ENCODE results near the gene ATXN2.
A peak's percentile ranks its signal among the peaks of the same experiment; 100 is the strongest.
"Not testable (repeated sequence)": the region's sequence is repeated elsewhere in the genome, so short reads cannot be mapped to it uniquely, and the experiment has no call there.

ATXN2 gene

DNA sequence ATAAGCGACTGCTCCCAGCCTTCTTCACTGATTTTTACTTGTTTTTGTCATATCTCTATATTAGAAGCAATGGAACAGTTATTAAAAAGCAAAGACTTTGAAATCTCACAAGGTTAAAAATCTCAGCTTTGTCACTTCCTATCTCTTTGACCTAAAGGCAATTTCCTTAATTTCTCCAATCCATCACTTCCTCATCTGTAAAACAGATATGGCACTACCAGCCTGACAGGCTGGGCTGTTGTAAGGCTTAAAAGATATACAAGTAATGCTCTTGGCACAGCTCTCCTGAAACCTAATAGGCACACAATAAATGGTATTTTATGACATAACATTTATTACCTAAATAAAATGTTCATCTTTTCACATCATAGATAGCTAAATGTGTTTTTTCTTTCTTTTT lies 25.6 kb downstream of the ATXN2 start:
- Mint-ChIP-seq H3K36me3 (peaks cover under 1% of the 10 kb centered on the region), H3K9me3 (no peaks in the 10 kb centered on the region), H3K27me3 (no peaks in the 10 kb centered on the region), H3K4me3 (no peak overlapping the region), H3K4me1 (peaks cover 3% of the 10 kb centered on the region), H3K27ac (no peak overlapping the region)
- DNase-seq: no peak
- CTCF ChIA-PET: no interaction called here

DNA sequence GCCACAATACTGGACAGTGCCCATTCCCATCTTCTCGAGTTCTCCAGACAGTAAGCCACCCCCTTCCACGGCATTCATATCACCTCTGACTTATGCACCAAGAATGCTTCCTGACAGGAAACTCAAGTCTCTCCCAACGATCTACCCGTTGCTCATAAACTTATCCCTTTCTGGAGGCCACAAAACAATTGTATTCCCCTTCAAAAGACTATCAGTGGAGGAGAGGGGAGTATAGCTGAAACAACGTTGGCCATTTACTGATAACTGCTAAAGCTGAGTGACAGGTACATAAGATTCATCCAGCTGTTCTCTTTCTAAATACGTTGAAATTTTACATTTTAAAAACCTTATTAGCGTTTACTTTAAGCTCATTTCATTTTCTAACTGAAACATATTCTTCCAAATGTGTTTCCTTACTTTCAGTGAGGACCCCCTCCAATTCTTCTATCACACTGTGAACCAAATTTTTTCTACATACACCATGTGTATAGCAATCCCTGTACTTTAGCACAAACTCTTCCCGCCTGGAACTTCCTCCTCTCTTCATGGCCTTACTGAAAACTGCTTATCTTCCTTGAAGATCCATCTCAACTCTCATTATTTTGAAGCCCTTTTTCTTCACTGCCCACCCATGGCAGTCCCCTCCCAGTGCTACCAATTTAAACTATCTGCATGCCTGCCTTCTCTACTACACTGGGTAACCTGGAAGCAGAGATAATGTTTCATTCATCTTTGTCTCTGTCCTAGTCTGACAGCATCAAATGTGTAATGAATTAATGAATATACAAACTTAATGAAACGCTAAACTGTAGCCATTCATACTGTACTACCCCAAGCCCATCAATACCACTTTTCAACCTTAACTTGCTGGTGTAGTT lies 28.8 kb downstream of the ATXN2 start:
- Mint-ChIP-seq H3K27me3 (no peaks in the 10 kb centered on the region), H3K4me1 (no peaks in the 10 kb centered on the region), H3K36me3 (peaks cover 4% of the 10 kb centered on the region), H3K9me3 (no peaks in the 10 kb centered on the region), H3K27ac (no peak overlapping the region), H3K4me3 (no peak overlapping the region)
- CTCF ChIA-PET: no interaction called here
- no peak for DNase-seq

DNA sequence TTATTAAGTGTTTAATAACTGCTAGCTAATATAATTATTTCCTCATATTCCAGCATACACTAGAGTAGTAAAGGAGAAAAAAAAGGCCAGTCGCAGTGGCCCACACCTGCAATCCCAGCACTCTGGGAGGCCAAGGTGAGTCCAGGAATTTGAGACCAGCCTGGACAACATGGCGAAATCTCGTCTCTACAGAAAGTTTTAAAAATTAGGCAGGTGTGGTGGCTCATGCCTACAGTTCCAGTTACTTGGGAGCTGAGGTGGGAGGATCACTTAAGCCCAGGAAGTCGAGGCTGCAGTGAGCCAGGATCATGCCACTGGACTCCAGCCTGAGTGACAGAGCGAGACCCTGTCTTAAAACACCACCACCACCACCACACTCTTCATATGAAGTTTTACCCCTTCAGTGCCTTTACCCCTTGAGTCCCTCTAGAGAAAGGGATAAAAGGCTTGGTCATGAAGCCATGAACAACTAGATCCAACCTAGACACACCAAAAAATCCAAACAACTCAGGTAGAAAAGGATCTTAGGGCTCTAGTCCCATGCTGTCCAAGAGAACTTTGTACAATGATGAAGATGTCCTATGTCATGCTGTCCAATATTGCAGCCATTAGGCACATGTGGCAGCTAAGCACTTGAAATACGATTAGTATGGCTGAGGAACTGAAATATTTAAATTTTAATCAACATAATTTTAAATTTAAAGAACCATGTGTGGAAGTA lies 29.6 kb downstream of the ATXN2 start:
- no peak overlapping the region for H3K4me3 Mint-ChIP-seq
- no peaks in the 10 kb centered on the region for H3K27me3 Mint-ChIP-seq
- no peaks in the 10 kb centered on the region for H3K4me1 Mint-ChIP-seq
- peaks cover 4% of the 10 kb centered on the region for H3K36me3 Mint-ChIP-seq
- H3K27ac Mint-ChIP-seq: no peak overlapping the region
- no peaks in the 10 kb centered on the region for H3K9me3 Mint-ChIP-seq
- DNase-seq: no peak
- CTCF ChIA-PET: no interaction called here

DNA sequence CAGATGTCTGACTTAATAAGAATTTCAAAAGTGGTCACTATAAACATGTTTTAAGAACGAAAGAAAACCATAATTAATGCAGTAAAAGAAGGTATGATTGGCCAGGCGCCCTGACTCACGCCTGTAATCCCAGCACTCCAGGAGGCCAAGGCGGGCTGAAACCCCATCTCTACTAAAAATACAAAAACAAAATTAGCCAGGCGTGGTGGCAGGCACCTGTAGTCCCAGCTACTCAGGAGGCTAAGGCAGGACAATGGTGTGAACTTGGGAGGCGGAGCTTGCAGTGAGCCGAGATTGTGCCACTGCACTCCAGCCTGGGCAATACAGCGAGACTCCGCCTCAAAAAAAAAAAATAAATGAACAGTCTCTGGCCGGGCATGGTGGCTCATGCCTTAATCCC lies 38.3 kb downstream of the ATXN2 start:
- H3K27ac Mint-ChIP-seq, H3K27me3 Mint-ChIP-seq, H3K9me3 Mint-ChIP-seq, H3K4me3 Mint-ChIP-seq, H3K36me3 Mint-ChIP-seq, DNase-seq, H3K4me1 Mint-ChIP-seq: not testable (repeated sequence)
- CTCF ChIA-PET: interaction anchor here (0.6 kb wide), 2 partner anchors 49 to 239 kb away, joined by 3 read pairs; no protein-coding TSS in a partner anchor

DNA sequence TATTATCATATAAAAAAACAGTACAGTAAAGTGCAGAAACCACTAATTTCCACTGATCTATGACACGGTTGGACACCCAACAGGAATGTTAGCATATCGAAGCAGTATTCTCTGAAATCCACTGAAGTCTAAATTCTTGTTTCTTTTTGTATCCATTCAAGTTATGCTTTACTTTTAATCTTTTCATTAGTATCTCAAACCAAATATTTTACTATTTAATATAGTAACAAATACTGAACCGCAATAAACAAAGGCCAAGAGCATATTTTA lies 41.1 kb downstream of the ATXN2 start:
- Mint-ChIP-seq H3K27me3 (no peaks in the 10 kb centered on the region), H3K27ac (no peak overlapping the region), H3K9me3 (peaks cover 6% of the 10 kb centered on the region), H3K4me3 (no peak overlapping the region), H3K4me1 (no peaks in the 10 kb centered on the region), H3K36me3 (peaks cover 16% of the 10 kb centered on the region)
- CTCF ChIA-PET: interaction anchor here (0.7 kb wide), 1 partner anchor 186 kb away, joined by 3 read pairs; no protein-coding TSS in a partner anchor
- DNase-seq: no peak

DNA sequence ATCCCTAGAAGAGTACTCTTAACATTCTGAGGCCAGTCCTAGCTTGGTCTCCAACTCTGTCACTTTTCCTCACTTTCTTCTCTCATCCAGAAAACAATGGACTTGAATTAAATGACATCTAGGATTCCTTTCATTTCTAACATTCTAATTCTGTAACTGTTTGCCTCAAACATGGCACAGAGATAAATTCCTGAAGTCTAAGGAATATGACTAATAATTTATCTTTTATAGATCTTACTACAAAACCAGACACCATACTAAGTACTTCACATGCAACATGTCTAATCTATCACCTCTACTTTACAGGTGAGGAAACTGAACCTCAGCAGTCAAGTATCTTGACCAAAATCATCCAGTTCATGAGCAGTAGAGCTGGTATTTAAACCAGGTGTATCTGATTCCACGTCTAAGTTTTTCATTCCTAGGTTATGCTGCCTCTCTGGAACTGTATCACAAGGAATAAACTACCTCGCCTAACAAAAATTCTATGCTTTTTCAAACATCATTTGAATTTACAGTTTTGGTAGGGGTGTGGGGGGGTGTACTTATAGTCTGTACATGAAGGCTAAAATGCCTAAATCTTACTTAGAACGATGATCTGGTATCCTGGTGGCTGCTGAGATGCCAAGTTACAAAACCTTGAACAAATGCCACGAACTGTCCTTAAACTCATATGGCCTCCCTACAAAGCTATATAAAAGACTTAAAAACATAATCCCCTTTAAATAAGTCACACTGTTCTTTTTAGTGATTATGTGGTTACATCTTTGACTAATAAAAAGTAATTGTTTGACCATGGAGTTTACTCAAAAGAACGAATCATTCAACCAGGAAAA lies 41.6 kb downstream of the ATXN2 start:
- no peak overlapping the region for H3K27ac Mint-ChIP-seq
- H3K9me3 Mint-ChIP-seq: peaks cover 6% of the 10 kb centered on the region
- CTCF ChIA-PET: interaction anchor here (0.7 kb wide), 1 partner anchor 186 kb away, joined by 3 read pairs; no protein-coding TSS in a partner anchor
- no peak for DNase-seq
- H3K4me3 Mint-ChIP-seq: no peak overlapping the region
- peaks cover 16% of the 10 kb centered on the region for H3K36me3 Mint-ChIP-seq
- H3K27me3 Mint-ChIP-seq: no peaks in the 10 kb centered on the region
- no peaks in the 10 kb centered on the region for H3K4me1 Mint-ChIP-seq

DNA sequence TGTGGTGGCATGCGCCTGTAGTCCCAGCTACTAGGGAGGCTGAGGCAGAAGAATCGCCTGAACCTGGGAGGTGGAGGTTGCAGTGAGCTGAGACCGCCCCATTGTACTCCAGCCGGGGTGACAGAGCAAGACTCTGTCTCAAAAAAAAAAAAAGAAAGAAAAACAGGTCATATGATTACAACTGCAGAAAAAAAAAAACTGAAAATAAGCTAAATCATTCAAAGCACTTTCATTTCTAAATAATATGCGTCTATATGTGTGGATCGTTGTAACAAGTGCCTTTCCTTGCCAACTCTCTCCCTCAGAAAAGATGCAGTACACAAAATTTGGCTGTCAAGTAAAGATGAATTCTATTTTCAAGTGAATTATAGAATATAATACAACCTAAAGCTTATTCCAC lies 42.4 kb downstream of the ATXN2 start:
- Mint-ChIP-seq H3K9me3 (peaks cover 6% of the 10 kb centered on the region), H3K36me3 (peaks cover 23% of the 10 kb centered on the region), H3K27ac (no peak overlapping the region), H3K4me3 (no peak overlapping the region), H3K4me1 (no peaks in the 10 kb centered on the region), H3K27me3 (no peaks in the 10 kb centered on the region)
- no peak for DNase-seq
- CTCF ChIA-PET: no interaction called here

DNA sequence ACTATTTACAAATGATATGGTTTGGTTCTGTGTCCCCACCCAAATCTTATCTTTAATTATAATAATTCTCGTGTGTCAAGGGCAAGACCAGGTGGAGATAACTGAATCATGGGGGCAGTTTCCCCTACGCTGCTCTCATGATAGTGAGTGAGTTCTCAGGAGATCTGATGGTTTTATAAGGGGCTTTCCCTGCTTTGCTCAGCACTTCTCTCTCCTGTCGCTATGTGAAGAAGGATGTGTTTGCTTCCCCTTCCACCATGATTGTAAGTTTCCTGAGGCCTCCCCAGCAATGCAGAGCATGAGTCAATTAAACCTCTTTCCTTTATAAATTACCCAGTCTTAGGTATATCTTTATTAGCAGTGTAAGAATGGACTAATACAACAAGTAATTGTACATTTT lies 43.8 kb downstream of the ATXN2 start:
- CTCF ChIA-PET, DNase-seq, H3K4me3 Mint-ChIP-seq, H3K27ac Mint-ChIP-seq, H3K27me3 Mint-ChIP-seq, H3K4me1 Mint-ChIP-seq, H3K9me3 Mint-ChIP-seq: not testable (repeated sequence)
- H3K36me3 Mint-ChIP-seq: peaks cover 26% of the 10 kb centered on the region

DNA sequence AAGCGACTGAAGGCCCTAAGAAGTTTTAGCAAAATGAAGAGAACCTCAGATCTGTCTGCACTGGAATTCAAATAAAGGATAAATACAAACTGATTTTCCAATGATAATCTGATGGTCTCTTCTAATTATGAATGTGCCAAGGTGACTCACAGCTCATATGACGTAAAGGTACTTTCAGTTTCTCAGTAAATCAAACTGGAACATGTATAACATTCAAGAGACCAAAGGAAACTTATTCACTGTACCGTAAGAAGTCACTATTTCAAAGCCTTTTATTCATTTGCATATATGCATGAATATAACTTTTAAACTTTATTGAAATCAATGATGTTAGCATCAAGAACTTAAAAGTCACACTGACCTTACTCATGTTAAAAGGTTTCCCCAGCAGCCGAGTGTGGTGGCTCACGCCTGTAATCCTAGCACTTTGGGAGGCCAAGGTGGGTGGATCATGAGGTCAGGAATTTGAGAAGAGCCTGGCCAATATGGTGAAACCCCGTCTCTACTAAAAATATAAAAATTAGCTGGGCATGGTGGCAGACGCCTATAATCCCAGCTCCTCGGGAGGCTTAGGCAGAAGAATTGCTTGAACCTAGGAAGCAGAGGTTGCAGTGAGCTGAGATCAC lies 52.2 kb downstream of the ATXN2 start:
- DNase-seq: no peak
- Mint-ChIP-seq H3K4me3 (no peak overlapping the region), H3K36me3 (peaks cover 35% of the 10 kb centered on the region), H3K9me3 (no peaks in the 10 kb centered on the region), H3K27ac (peak overlapping the region; percentile 62), H3K27me3 (no peaks in the 10 kb centered on the region), H3K4me1 (peaks cover 18% of the 10 kb centered on the region)
- CTCF ChIA-PET: no interaction called here

DNA sequence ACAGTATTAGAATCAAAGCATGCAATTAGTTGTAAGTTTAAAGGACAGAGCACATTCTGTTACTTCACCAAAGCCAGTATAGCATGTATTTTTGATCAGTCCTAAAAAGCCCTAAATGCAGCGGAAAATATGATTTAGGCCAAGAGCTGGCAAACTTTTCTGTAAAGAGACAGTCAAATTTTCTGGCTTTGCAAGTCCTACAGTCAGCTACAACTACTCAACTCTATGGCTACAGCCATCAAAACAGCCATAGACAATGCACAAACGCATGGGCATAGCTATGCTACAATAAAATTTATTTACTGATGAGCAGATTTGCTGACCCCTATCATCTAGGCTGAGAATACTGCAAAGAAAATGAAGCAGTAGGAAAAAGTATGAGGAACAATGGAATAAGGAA lies 52.9 kb downstream of the ATXN2 start:
- Mint-ChIP-seq H3K4me3 (no peak overlapping the region), H3K27me3 (no peaks in the 10 kb centered on the region), H3K4me1 (peaks cover 18% of the 10 kb centered on the region), H3K36me3 (peaks cover 30% of the 10 kb centered on the region), H3K27ac (peak overlapping the region; percentile 62), H3K9me3 (no peaks in the 10 kb centered on the region)
- DNase-seq: no peak
- CTCF ChIA-PET: no interaction called here

DNA sequence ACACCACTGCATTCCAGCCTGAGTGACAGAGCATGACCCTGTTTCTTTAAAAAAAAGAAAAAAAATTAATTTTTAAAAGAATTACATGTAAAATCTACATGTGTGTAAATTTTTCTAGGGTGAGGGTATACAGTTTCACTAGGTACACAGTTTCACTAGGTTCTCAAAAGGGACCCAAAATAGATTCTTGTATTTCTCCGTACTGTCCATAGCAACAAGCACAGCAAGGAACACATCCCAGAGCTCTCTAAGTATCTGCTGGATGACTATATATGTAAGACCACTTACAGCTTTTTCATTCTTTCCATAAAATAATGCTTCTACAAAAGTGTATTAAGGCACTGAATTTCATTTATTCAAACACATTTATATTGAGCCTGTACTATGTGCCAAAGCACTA lies 55.1 kb downstream of the ATXN2 start:
- Mint-ChIP-seq H3K4me1 (peaks cover 18% of the 10 kb centered on the region), H3K9me3 (no peaks in the 10 kb centered on the region), H3K4me3 (no peak overlapping the region), H3K27me3 (no peaks in the 10 kb centered on the region), H3K36me3 (peaks cover 30% of the 10 kb centered on the region), H3K27ac (no peak overlapping the region)
- DNase-seq: no peak
- CTCF ChIA-PET: no interaction called here

DNA sequence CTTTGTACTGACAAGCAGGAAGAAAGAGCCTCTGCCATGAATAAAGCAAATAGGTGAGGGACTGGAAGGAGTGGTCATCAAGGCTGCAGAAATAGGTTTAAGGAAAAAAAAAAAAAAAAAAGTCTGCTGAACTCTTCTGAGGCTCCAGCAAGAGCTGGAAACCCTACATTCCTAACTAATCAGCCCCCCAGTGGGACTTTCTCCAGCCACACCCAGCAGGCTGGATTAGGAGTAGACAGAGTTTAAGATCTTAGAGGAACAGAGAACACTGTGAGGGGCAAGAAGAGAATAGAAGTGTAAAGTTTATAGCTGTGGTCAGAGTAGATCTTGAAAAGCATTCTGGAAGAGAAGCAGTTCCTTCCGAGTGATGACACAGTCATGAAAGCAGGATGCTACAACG lies 66.4 kb downstream of the ATXN2 start:
- CTCF ChIA-PET: no interaction called here
- peaks cover 16% of the 10 kb centered on the region for H3K36me3 Mint-ChIP-seq
- H3K4me1 Mint-ChIP-seq: no peaks in the 10 kb centered on the region
- no peak overlapping the region for H3K4me3 Mint-ChIP-seq
- no peak overlapping the region for H3K27ac Mint-ChIP-seq
- DNase-seq: no peak
- H3K9me3 Mint-ChIP-seq: no peaks in the 10 kb centered on the region
- no peaks in the 10 kb centered on the region for H3K27me3 Mint-ChIP-seq

DNA sequence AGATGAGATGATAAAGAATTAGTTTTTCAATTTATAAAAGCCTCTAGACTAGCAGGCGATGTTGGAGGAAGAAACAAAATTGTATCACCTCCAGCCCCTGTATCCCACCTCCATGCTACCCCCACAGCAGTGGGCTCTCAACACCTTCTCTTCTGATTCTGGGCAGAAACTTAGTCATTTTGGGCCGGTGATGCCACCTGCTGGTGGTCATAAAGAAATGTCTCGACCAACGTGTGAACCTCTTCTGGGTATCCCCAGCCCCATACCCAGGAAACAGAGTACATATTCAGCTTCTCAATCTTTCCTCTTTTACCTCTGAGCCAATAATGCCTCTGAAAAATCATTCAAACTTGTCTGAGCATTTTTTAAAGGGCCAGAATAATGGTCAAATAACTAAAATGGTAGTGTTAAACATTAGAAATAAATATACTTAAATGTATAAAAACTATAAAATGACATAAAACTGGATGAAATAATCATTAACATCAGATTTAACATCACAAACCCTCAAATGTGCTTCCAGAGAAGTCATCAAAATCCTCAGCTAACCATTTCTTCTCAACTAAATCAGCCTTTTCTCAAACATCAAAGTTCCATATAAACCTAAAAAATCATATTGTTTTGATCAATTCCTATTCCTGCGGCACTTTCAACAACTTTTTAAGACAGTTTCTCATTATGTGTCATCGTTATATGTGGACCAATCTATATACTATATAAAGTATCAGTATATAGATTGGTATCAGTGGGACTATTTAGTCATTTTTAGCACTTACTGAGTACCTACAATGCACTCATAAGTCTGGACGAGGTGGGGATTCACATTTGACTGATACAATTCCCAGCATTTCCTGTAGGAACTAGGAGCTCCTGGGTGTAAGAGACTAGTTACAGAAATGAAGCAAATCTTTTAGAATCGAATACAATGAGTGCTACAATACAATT lies 69.4 kb downstream of the ATXN2 start:
- Mint-ChIP-seq H3K27ac (no peak overlapping the region), H3K4me3 (no peak overlapping the region), H3K9me3 (no peaks in the 10 kb centered on the region), H3K36me3 (peaks cover 14% of the 10 kb centered on the region), H3K4me1 (no peaks in the 10 kb centered on the region), H3K27me3 (no peaks in the 10 kb centered on the region)
- DNase-seq: peak; percentile 73
- CTCF ChIA-PET: interaction anchor here (0.6 to 5.2 kb wide), 13 partner anchors 9 to 169 kb away, joined by 3 to 55 read pairs (median 4); no protein-coding TSS in a partner anchor
